Measurements from ENCODE around the gene CD160. TPM values are rescaled to one million over a fixed set of nuclear protein-coding genes. Genes with fewer than 3 reads are reported as not detected.

CD160 gene
- total RNA-seq, 4 donors from 2014 or later: 0.26 TPM; not detected in 3

DNA sequence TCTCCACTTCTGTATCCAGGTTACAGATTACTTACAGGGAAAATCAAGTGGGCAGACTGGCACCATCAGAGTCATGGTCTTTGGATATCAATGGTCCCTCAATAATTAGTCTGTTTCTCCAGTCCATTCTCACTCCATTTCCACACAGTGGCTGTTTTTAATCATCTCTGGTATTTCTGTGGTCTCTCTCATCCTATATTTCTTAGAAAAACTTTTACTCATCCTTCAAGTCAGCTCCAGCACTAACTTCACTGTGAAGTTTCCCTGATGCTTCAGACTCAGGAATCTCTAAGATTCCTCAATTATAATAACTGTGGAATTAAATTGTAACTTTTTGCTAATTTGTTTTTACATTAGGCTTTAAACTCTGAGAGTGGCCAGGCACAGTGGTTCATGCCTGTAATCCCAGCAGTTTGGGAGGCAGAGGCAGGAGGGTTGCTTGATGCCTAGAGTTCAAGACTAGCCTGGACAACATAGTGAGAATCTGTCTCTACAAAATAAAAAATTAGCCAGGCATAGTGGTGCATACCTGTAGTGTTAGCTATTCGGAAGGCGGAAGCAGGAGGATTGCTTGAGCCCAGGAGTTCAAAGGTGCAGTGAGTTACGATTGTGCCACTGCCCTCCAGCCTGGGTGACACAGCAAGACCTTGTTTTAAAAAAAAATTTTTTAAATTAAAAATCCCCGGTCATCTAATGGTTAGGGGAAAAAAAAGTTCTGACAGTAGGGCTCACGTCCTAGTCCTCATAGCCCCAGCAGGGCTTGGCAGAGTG is 10.6 kb downstream of the CD160 start:
- no peak for TF ChIP-seq POLR2A (IDR thresholded peaks at IDR 0.05; ENCODE audit: low read depth)
- TF ChIP-seq CTCF (IDR thresholded peaks at IDR 0.05): no peak
- TF ChIP-seq EP300 (IDR thresholded peaks at IDR 0.05): no peak
- no peak for TF ChIP-seq POLR2AphosphoS5 (IDR thresholded peaks at IDR 0.05)
- H3K27ac ChIP-seq (replicated peaks in 1 of 4): no peak overlapping the region
- WGBS: 91% methylated on average over 5 of the region's 5 CpGs

GRCh38 chr1:145730467-145730866 is 11.2 kb downstream of the CD160 start:
- TF ChIP-seq POLR2AphosphoS5 (IDR thresholded peaks at IDR 0.05) (no peak), EP300 (IDR thresholded peaks at IDR 0.05) (no peak), CTCF (IDR thresholded peaks at IDR 0.05) (no peak), POLR2A (IDR thresholded peaks at IDR 0.05; ENCODE audit: low read depth) (no peak)
- H3K27ac ChIP-seq (replicated peaks in 1 of 4): no peak overlapping the region
- 92% methylated on average over 4 of the region's 4 CpGs for WGBS

More for the DNA sequence above, 10.6 kb downstream of the CD160 start:
- Histone ChIP-seq H3K36me3 (no peaks in the 10 kb centered on the region), H3K9me3 (no peaks in the 10 kb centered on the region), H3K27me3 (no peaks in the 10 kb centered on the region), H3K4me1 (no peaks in the 10 kb centered on the region), H3K4me3 (no peak overlapping the region)
- intact Hi-C loops (cut with DNase I): no loop called here
- no peak for DNase-seq (ENCODE audit: extremely low spot score)

DNA sequence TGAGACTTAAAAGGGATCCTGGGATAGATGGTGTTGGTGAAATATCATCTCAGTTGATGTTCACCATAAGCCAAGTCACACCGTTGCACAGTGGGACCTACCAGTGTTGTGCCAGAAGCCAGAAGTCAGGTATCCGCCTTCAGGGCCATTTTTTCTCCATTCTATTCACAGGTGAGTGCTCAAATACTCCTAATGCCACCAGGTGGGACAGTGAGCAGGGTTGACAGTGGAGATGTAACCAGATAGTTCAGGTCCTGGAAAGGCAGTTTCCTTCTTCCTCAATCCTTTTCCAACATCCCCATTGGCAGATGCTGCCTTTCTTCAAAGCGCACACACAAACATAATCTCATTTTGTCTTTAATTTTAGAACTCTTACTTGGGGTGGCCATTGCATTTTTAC is 11.6 kb downstream of the CD160 start:
- intact Hi-C loops (cut with DNase I): no loop called here
- Histone ChIP-seq H3K36me3 (no peaks in the 10 kb centered on the region), H3K27ac (replicated peaks in 1 of 4) (no peak overlapping the region), H3K9me3 (no peaks in the 10 kb centered on the region), H3K4me3 (no peak overlapping the region), H3K4me1 (no peaks in the 10 kb centered on the region), H3K27me3 (no peaks in the 10 kb centered on the region)
- no peak for TF ChIP-seq CTCF (IDR thresholded peaks at IDR 0.05)
- TF ChIP-seq POLR2A (IDR thresholded peaks at IDR 0.05; ENCODE audit: low read depth): no peak
- no peak for TF ChIP-seq EP300 (IDR thresholded peaks at IDR 0.05)
- TF ChIP-seq POLR2AphosphoS5 (IDR thresholded peaks at IDR 0.05): no peak
- 96% methylated on average over 3 of the region's 3 CpGs for WGBS
- no peak for DNase-seq (ENCODE audit: extremely low spot score)

More at GRCh38 chr1:145730467-145730866, 11.2 kb downstream of the CD160 start:
- DNase-seq (ENCODE audit: extremely low spot score): no peak
- intact Hi-C loops (cut with DNase I): no loop called here
- H3K36me3 ChIP-seq: no peaks in the 10 kb centered on the region
- H3K4me3 ChIP-seq: no peak overlapping the region
- H3K27me3 ChIP-seq: no peaks in the 10 kb centered on the region
- no peaks in the 10 kb centered on the region for H3K4me1 ChIP-seq
- no peaks in the 10 kb centered on the region for H3K9me3 ChIP-seq

DNA sequence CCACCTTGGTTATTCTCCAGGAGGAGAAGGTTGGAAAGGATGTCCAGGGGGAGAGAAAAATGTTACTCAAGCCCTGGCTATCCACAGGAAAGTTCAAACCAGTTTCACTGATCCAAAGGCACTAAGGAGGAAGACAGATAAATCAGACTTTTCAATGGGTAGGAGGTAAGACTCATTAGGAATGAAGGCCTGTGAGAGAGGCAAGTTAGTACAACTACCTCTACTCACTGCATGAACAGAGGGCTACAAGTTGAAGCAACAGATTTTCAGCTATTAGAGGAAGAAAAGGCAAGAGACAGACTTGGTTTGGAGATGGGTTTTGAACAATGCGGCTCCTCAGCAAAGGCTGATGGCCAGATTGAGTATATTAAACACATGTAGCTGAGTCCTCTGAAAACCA is 16.9 kb downstream of the CD160 start:
- WGBS: 96% methylated on average over 1 of the region's 1 CpG
- Histone ChIP-seq H3K27ac (replicated peaks in 1 of 4) (no peak overlapping the region), H3K4me3 (no peak overlapping the region), H3K4me1 (no peaks in the 10 kb centered on the region), H3K27me3 (no peaks in the 10 kb centered on the region), H3K36me3 (peaks cover 0 to 21% (median 9%) of the 10 kb centered on the region in 4 donors), H3K9me3 (no peaks in the 10 kb centered on the region)
- intact Hi-C loops (cut with DNase I): no loop called here
- TF ChIP-seq POLR2AphosphoS5 (IDR thresholded peaks at IDR 0.05): no peak
- no peak for TF ChIP-seq EP300 (IDR thresholded peaks at IDR 0.05)
- no peak for TF ChIP-seq POLR2A (IDR thresholded peaks at IDR 0.05; ENCODE audit: low read depth)
- no peak for TF ChIP-seq CTCF (IDR thresholded peaks at IDR 0.05)
- DNase-seq (ENCODE audit: extremely low spot score): no peak

All from esophagus muscularis mucosa (tissue), 4 donors.